HG03135 (cell line): ENCODE results near the gene DNAJB8.

ENCODE experiments used
- ATAC-seq: cut with Tn5 transposase; IDR thresholded peaks from one replicate; pipeline ENCODE4 v1.9.1; 2021; ENCODE audit warnings: mild to moderate bottlenecking, moderate library complexity; ENCODE audit not compliant: unreplicated experiment

The DNAJB8 gene

DNA sequence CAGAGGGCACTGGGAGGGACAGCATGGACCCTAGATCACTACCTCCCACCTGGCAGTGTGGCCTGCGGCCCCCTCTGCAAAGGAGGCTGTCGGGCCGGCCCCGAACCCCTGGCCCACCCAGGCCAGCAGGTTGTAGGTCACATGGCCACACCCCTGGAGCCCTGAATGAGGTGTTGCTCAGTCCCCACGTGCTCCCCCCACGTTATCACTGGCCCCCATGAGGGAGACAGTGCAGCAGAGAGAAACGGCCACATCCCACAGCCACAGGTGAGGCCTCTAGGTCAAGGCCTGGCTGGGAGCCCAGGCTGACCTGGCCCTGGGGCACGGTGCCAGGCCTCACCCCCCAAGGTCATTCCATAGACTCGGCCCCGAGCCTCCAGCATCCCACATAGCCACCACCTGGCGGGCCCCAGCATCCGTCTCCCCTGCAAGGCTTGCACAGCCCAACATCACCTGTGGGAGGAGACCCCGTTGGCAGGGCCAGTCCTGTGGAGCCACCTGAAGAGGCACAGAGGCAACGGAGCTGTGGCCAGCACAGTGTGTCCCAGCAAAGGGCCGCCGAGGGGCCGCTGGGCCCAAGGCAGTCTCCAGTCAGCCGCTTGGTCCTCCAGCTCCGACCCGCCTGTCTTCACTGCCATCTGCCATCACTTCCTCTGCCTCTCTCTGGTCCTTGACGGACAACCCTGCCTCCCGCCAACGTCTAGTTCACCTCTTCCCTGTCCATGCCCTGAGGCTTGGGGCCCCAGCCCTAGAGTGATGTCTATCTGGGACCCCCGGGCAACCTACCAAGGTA lies 53.1 kb downstream of the DNAJB8 start:
- no peak for ATAC-seq

- no peak for ATAC-seq
Observed at GRCh38 chr3:128413003-128413370, 53.7 kb downstream of the DNAJB8 start.
